Measurements from ENCODE around the gene PDCD1.
"Not testable (repeated sequence)": the region's sequence is repeated elsewhere in the genome, so short reads cannot be mapped to it uniquely, and the experiment has no call there.

Gene PDCD1

DNA sequence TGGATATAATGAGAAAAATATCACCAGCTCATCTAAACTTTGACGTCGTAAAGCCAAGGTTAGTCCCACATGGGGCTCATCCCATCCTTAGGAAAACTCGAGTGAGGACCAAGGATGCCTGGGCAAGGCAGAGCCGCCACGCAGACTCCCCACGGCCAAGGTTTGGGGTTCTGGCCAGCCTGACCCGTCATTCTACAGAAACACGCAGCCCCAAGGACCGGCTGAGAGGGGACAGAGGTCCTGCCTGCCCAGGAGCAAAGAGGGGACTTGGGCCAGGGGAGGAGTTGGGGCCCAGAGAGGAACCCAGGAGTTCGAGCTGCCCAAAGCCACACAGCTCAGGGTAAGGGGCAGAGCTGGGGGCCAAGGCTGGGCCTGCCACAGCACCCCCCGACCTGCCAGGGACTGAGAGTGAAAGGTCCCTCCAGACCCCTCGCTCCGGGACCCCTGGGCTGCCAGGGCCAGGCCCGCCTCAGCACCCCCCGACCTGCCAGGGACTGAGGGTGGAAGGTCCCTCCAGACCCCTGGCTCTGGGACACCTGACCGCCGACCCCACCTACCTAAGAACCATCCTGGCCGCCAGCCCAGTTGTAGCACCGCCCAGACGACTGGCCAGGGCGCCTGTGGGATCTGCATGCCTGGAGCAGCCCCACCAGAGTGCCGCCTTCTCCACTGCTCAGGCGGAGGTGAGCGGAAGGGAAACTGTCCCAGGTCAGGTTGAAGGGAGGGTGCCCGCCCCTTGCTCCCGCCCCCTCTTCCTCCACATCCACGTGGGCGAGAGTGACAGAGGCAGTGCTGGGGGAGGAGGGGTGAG lies at the start of gene PDCD1:
TSS of gene PDCD1 (minus strand) at position 689 of the 811 bp plus-strand sequence. CDS start at position 633, 56 bp downstream.
- DNase-seq: no peak

DNA sequence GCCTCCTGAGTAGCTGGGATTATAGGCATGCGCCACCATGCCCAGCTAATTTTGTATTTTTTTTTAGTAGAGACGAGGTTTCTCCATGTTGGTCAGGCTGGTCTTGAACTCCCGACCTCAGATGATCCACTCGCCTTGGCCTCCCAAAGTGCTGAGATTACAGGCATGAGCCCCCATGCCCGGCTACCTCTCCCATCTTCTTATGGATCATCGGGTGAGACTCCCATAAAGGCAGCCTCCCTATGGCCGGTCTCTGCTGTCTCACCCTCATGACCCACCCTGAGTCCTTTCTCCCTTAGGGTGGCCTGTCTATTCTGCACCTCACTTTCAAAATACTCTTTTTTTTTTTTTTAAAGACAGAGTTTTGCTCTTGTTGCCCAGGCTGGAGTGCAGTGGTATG lies 49.1 kb upstream of the PDCD1 start:
- DNase-seq: not testable (repeated sequence)

DNA sequence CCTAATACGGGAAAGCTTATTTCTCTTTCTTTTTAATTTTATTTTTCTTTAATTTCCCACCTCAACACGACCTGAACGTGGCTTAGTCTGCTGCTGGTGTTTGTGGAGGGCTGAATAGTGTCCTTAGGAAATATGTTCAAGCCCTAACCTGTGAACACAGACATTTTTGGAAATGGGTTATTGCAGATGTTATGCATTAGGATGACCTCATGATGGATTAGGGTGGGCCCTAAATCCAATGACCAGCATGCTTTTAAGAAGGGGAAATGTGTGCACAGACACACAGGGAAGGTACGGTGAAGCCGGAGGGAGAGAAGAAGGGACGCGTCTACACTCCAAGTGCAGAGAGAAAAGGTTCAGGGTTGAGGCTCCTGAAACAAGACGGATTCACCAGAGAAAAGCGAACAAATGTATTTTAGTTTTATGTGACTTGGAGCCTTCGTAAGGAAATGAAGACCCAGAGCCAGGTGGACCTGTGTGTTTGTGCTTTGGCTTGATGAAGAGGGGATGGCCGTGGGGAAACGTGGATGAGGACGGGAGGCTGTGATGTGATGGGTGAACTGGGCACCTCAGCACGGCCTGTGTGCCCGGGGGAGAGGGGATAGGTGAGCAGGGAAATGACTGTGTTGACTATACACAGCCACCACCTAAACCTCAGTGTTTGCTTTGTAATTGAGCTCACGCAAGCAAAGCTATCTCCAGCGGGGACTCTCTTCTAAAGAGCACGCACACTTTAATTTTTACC lies 48.3 kb upstream of the PDCD1 start:
- DNase-seq: no peak

DNA sequence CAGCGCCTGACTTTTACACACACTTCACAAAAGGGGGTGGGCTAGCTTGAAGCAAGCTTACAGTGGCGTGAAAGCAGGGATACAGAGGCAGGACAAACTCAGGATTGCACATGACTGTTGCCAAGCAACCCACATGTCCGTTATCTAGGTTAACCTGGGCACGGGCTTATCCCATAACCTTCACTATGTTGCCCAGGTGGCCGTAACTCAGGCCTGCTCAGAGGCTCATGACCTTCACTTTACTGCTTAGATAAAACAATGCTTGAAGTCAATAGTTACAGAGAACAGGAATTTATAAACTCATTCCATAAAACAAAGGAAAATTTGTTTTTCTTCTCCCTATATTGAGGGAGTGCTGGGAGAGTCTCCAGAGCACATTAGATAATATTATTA lies 47.7 kb upstream of the PDCD1 start:
- not testable (repeated sequence) for DNase-seq

DNA sequence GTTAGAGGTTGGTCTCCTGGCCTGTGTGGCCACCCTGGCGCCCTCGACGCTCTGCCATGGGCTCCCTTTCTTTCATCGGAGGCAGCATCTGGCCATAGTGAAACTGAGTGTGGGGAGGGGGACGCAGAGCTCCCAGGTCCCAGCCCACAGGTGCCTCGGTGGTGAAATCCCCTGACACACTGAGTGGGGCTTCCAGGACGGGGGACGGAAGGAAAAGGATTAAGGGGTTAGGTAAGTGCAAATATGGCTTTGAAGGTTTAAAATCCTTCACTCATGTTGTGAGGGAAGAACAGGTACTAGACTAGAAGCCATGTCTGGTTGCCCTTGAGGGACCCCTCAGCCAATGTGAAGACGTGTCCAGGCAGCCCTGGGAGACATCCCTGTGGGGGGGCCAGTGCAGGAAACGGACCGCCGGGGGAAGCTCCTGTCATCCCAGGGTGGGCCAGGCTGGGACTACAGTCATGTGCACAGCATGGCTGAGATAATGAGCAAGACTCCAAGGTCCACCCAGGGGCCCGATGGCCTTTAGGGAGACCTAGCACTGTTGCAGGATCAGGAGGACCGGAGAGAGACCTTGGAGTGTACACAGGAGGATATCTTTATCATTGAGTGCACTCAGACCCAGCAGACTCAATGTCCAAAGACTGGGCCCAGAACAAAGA lies 47.2 kb upstream of the PDCD1 start:
- DNase-seq: no peak

DNA sequence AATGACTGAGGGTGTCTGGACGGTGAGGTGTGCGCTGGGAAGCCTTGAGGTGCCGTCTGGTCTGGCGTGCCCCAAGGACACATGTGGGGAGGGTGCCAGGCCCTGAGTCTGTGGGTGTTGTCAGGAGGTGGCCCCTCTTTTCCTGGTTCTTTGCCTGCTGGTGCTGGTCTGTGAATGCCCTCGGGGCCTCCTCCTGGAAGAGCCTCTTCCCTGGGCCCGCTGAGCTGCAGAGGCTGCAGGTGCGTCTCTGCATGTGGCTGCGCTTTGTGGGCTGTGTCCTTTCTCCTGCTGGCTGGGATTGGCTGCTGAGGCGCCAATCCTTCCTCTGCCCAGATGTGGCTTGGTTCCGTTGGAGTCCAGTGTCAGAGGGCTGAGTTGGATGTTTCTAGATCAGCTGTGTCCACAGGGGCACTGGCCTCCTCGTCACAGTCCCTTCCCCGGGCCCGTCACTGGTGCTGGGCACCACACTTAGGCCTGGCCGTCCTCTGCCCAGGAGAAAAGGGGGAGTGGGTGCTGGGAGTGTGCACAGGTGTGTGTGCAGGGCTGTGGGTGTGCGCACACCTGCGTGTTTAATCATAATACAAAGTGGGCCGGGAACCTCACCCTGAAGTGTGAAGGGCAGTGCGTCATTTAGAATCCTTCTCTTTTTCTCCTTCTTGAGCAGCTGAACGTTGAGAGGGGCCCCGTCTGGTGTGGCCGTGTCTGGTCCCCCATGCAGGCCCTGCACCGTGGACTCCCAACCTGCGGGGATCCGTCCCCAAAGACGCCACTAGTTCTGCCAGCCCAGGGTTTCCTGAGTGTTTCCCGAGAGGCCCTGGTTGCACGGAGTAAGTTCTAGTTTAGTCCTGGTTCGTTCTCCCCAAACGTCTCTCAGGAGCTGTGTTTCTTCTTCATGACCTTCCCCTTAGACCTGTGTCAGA lies 46.4 kb upstream of the PDCD1 start:
- no peak for DNase-seq

DNA sequence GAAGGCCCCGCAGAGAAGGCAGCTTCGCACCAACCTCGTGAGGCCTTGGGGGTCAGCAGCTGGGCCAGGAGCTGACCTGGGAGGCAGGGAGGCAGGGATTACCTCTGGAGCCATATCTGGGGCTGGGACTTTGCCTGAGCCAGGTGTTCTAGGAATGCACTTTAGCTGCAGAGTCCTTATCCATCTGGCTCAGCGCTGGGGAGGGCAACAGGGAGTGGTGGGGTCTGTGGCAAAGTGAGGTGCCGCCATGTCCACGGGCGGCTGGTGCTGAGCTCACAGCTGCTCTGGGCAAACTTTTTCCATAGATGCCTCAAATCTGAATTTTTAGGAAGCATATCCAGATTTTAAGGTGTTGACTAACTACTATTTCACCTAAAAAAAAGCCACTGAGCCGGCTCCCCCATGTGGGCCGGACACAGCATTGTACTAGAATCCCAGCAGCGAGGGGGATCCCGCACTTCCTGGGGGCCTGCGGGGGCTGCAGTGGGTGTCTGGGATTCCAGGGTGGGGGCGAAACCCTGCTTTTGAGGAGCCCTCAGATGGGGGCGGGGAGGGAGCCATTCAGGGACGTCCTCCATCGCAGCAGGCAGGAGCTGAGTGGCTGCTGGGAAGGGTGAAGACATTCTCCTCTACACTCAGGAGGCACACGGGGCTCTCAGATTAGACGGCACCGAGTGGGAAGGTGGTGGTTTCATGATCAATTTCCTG lies 45.5 kb upstream of the PDCD1 start:
- no peak for DNase-seq

DNA sequence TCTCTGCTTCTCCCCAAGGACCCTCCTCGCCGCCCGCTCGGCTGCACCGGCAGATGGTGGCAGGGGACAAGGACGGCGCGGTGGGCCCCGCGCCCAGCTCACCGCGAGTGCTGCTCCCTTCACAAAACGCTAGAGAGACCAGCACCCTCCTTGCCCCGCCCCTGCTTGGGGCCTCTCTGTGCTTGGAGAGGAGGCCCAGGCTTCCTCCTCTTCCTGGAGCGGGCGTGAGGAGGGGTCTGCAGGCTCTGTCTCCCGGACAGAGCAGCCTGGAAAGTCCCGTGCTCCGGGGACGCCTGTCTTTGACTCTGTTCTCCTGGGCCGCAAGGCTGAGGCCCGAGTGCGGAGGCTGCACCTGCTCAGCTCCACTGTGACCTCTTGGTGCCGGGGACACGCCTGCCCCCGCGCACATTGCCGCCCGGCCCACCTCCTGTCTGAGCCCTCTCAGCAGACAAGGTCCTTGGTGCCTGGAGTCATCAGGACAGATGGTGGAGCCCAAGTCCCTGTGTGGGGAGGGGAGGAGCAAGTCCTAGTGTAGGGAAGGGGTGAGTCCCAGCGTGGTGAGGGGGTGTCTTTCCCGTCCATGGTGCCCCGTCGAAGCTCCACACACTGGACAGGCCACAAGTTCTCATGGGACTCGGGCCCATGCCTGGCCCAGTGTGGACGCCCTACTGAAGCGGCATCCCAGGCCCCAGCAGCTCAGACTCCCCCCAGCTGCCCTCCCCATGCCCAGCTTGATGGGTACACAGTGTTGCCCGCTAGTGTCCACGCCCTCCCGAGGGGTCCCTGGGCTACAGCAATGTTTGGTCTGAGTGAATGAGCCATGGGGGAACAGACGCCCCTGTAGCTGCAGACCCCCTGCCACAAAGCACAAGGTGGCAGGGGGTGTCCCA lies 44.7 kb upstream of the PDCD1 start:
- no peak for DNase-seq

DNA sequence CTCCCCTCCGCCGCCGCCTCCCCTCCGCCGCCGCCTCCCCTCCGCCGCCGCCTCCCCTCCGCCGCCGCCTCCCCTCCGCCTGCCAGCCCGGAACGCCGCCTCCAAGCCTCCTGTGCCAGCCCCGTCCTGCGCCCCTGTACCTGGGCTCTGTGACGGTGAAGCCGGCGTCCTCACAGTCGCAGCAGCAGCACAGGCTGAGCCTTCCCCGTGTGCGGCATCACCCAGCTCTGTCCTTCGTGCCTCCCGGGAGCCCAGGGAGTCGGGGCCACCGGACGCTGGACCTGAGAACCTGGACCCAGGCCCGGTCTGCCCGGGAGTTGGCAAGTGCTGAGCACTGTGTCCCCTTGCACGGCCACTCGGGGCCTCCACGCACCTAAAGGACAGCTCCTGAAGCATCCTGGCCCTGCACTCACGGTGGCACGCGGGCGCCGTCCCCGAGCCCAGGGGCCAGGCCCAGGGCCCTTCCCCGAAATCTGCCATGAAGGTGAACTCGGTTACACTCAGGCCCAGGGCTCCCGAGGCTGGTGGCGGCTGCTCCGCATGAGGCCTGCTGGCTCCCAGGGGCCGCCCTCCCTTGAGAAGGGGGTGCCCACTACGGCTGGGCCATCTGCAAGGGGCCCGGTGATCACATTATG lies 43.8 kb upstream of the PDCD1 start:
- no peak for DNase-seq

DNA sequence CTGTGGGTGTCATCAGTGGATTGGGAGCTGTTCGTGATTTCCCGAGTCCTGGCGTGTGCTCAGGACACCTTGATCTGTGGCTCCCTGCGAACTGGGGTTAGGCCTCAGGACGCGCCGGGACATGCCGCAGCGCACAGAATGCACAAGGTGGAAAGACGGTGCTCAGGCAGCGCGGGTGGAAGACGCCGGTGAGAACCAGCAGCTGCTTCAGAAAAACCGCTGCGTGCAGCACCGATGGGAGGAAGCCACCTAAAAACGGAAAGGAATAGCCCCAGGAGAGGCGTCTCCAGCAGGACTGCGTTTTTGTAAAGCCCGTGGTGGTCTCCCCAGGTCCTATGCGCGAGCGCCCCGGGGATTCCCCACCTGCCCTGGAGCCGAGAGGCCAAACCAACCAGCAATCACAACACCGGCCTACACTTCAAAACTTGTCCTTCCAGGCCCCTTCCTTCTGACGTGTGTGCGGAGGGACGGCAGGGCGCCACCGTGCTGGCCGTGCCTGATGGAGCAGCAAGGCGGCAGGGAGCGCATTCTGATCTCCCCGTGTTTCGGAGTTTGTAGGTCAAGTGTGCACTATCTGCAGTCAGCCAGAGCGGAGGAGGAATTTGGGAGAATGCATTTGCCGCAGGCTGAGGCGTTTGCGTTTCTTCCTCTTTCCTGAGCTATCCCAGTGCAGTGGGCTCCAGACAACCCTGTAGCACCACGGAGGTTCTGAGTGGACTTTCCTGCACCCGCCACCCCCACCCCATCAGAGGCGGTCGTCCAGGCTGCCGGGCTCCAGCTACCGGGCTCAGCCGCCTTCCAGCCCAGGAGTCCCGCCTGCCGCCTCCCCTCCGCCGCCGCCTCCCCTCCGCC lies 43.0 kb upstream of the PDCD1 start:
- no peak for DNase-seq

DNA sequence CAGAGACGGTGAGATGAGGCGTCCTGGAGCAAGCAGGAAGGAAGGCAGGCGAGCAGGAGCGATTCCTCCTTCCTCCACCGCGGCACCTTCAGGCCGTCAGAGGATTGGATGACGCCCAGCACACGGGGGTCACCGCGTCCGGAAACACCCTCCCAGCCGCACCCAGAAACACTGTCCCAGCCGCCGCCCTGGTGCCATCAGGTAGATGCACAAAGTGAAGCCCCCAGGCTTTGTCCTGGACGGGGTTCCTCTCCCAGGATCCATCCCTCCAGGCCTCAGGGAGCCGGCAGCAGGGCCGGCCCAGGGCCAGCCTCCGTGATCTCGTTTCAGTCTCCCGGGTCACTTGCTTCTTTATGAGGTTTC lies 42.3 kb upstream of the PDCD1 start:
- DNase-seq: no peak

DNA sequence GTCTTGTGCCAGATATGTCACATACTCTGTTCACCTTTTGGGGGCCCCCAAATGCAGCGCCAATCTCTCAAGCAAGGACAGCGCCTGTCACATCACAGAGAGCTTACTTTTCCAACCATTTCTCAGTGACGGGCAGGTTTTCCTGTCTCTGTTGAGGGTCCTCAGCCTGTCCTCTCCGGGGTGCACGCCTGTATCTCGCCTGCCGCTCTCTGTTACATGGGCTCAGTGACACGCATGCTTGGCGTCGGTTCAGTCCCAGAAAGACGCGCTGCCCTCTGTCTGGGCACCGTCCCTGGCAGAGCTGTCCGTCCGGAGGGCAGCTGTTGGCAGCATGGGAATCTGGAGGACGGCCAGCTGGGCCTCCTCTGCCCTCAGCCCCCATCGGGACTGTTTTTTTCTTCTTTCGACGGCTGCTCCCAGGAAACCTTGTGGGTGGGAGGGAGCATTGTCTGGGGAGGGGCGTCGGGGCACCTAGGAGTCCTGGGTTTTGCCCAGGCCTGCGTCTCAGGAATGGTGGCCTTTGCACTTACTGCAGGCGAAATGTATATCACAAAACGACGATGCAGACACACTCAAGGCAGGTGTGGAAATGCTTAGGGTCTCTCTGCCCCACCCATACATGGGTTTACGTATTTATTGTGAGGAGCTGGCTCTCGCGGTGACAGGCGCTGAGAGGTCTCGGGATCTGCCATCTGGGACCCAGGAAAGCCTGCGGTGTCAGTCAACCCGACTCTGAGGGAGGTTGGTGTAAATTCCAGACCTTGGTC lies 41.7 kb upstream of the PDCD1 start:
- DNase-seq: no peak

DNA sequence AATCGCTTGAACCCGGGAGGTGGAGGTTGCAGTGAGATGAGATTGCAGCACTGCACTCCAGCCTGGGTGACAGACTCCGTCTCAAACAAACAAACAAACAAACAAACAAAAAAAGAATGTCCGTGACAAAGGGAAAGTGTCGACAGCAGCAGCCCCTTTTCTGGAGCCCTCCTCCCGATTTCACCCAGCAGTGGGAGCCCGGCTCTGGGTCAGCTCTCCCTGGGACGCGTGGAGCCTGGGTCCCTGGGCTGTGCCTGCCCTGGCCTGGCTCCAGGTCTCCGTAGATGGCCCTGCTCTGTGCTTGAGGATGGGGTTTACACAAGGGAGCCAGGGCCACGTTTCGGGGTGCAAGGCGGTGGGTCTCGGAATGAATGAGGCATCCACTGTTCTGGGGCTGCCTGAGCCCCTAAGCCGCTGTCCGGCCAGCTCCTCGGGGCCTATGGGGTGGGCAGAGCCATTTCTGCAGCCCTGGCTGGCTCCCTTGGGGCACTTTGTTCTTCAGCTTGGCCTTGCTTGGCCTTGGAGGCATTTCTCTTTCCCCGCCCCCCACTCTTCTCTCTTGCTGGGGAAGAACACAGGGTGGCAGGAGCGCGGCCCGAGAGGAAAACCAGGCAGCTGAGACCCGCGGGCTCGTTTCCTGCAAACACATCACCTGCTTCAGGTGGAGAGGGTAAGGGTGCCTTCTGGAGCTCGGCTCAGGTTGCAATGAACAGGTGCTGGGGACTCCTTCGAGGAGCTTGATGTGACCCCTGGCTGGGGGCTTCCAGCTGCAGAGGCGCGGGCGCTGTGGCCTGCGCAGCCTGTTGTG lies 40.0 kb upstream of the PDCD1 start:
- no peak for DNase-seq

DNA sequence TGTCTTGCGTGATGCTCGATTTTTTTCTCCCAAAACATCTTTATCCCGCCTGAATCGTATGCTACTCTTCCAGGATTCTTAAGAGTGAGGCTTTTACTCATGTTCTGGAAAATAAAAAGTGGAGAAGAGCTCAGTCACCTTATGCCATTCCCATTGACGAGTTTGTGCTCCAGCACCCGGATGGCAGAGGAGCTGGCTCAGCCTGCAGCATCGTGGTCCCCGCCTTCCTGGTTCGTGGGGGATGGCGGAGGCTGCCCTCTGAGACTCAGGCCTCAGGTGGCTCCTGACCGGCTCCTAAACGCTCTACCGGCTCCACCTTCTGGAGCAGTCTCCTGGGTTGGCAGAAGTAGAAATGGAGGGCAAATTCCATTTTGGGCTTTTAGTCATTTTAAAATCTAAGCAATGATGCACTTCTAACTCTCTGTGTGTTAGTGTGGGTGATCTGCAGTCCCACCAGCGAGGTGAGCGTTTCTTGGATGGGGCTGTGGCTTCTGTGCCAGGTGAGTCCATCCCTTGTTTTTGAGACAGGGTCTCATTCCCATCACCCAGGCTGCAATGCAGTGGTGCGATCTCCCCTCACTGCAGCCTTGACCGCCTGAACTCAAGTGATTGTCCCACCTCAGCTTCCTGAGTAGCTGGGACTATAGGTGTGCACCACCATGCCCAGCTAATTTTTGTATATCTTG lies 38.7 kb upstream of the PDCD1 start:
- DNase-seq: no peak

DNA sequence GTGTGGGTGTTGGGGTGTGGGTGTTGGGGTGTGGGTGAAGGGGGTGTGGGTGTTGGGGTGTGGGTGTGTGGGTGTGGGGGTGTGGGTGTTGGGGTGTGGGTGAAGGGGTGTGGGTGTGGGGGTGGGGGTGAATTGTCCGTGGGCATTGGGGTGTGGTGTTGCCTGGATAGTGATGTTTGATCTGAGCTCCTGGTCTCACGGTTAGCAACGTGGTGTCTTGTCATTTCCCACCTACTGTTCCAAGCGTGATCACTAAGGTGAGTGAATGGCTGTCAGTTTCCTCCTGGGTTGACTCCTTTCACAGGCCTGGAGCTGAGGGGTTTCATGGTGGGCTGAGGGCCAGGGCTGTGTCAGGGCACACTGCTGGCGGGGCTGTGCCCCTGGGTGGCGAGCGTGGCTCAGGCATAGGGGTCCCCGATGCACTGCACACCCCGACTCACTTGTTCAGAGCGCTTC lies 38.1 kb upstream of the PDCD1 start:
- no peak for DNase-seq

DNA sequence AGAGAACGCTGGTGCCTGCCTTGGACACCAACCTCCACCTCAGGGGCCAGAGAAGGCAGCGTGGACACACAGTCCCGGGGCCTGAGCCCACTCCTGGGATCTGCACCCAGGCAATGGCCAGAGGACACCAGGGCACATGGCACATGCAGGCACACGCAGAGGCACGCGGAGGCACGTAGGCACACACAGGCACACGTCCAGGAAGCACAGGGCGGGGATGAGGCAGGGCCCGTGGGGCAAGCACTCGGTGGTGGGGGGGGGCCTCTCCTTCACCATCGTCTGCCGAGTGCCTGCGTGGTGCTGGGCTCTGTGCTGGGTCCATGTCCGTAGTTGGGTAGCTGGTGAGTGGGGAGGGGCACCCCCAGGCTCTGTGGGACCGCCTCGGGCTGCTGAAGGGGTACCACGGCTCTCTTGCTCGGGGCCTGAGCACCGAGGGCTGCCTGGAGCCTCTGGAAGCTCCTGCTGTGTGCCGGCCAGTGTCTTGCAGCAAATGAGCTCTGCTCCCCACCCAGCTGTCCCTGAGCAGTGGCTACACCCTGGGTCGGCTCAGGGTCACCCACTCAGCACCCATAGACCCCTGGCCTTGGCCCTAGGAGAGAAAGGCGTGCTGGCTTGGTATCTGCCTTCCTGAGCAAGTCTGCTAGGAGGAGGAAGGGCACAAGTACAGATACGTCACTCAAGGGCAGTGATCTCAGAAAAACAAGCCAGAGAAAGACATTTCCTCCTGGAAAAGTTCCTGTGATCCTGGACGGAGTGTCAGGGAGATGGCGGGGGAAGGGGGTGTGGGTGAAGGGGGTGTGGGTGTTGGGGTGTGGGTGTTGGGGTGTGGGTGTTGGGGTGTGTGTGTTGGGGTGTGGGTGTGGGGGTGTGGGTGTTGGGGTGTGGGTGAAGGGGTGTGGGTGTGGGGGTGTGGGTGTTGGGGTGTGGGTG lies 37.3 kb upstream of the PDCD1 start:
- DNase-seq: no peak

Data from NCI-H1105 (cell line).